K562 (cell line): ENCODE results near the gene FXYD1. TPM values are rescaled to one million over a fixed set of nuclear protein-coding genes. Genes with fewer than 3 reads are reported as not detected.

Experiments
- ATAC-seq: fragments of 200-7000 bp; cut with Tn5 transposase; 3 replicates; pipeline ENCODE4 v1.9.1; 2020; ENCODE audit warnings: moderate library complexity
- BruUV-seq: library from RNA; stranded (reverse); fragments of 400-500 nt; replicated peaks from 2 replicates; lab custom pipeline; 2021; lab: Mats Ljungman, UMichigan
- CTCF ChIA-PET: fragments of 300-600 bp; formaldehyde crosslinking; extraction: SDS; loops from one replicate; lab custom pipeline; 2021; ENCODE audit warnings: low intra/inter-chr PET ratio; lab: Yijun Ruan, JAX
- POLR2A ChIA-PET: fragments of 300-600, 350-650 bp; sonication (Branson Sonifier 250); formaldehyde crosslinking; extraction: SDS; loops from one replicate; lab custom pipeline; 2021; ENCODE audit warnings: antibody characterized with exemption, inconsistent platforms; lab: Yijun Ruan, JAX
- DNase-seq, 4 experiments: peaks; one replicate each; pipeline versions ENCODE4 v3.0.0 to v3.0.0-alpha.2; 2011 to 2018; ENCODE audit warnings: low spot score in 3 of 4, mixed read lengths in 3 of 4; ENCODE audit errors: extremely low read depth in 1 of 4
- FAIRE-seq: peaks from 2 replicates; lab custom pipeline; 2011; peaks lifted over from hg19 to GRCh38; lab: Jason Lieb, UNC
- H2AFZ ChIP-seq: 2 replicates; pipeline ENCODE4 v1.6.0; 2011; ENCODE audit warnings: low read depth, low read length, control low read depth, inconsistent platforms
- H3K27ac ChIP-seq: fragments of 200-600 bp; 3 replicates; pipeline ENCODE4 v1.8.0; 2011; ENCODE audit warnings: low read depth, mild to moderate bottlenecking, control low read depth, inconsistent platforms, low read length, moderate library complexity, mixed read lengths; ENCODE audit errors: extremely low read depth
- H3K27me3 ChIP-seq, 2 experiments: fragments of 300-600 bp in 1 of 2; 2 replicates in 1 of 2; 3 replicates in 1 of 2; pipeline versions ENCODE4 v1.6.0 to v1.8.0; 2011; ENCODE audit warnings: inconsistent platforms in 2 of 2, low read length in 2 of 2, mild to moderate bottlenecking in 1 of 2, mixed read lengths in 1 of 2, moderate library complexity in 1 of 2; ENCODE audit not compliant: control insufficient read depth in 2 of 2, insufficient read depth in 2 of 2
- H3K36me3 ChIP-seq: fragments of 300-600 bp; 3 replicates; pipeline ENCODE4 v1.8.0; 2011; ENCODE audit warnings: mild to moderate bottlenecking, low read length, inconsistent platforms; ENCODE audit not compliant: control insufficient read depth, insufficient read depth
- H3K4me1 ChIP-seq, 2 experiments: fragments of 200-600 bp in 1 of 2; replicated peaks in 1 of 2; 2 replicates in 1 of 2; 3 replicates in 1 of 2; pipeline versions ENCODE4 v1.5.1 to v1.8.0; 2011; ENCODE audit warnings: inconsistent platforms in 2 of 2, low read length in 2 of 2, mild to moderate bottlenecking in 1 of 2, mixed read lengths in 1 of 2, moderate library complexity in 1 of 2; ENCODE audit not compliant: control insufficient read depth in 2 of 2, insufficient read depth in 2 of 2
- H3K4me2 ChIP-seq: 2 replicates; pipeline ENCODE4 v1.6.1; 2011; ENCODE audit warnings: low read length, control low read depth, inconsistent platforms, mixed read lengths; ENCODE audit not compliant: insufficient read depth
- H3K4me3 ChIP-seq: fragments of 200-600 bp; sonication (generic), shearing (Covaris generic); 2 replicates; pipeline ENCODE4 v1.5.1; 2016; ENCODE audit warnings: control low read depth, inconsistent platforms
- H3K79me2 ChIP-seq: fragments of 200-600 bp; 3 replicates; pipeline ENCODE4 v1.8.0; 2011; ENCODE audit warnings: low read length, inconsistent platforms; ENCODE audit not compliant: control insufficient read depth, insufficient read depth
- H3K9ac ChIP-seq, 2 experiments: 2 replicates each; pipeline versions ENCODE4 v1.6.0 to v1.6.1; 2011; ENCODE audit warnings: low read depth in 2 of 2, low read length in 2 of 2, control low read depth in 1 of 2, inconsistent platforms in 1 of 2, mild to moderate bottlenecking in 1 of 2, mixed read lengths in 1 of 2; ENCODE audit not compliant: insufficient read depth in 1 of 2
- H3K9me1 ChIP-seq: one replicate; pipeline ENCODE4 v1.6.0; 2011; ENCODE audit warnings: inconsistent platforms, mild to moderate bottlenecking, low read length, moderate library complexity; ENCODE audit not compliant: control insufficient read depth, insufficient read depth
- H3K9me3 ChIP-seq: replicated peaks from 2 replicates; pipeline ENCODE4 v1.5.1; 2011; ENCODE audit warnings: low read depth, low read length, inconsistent platforms; ENCODE audit not compliant: control insufficient read depth, insufficient read depth
- H4K20me1 ChIP-seq: replicated peaks from 2 replicates; pipeline ENCODE4 v1.6.1; 2011; ENCODE audit warnings: low read length, inconsistent platforms, mixed read lengths; ENCODE audit not compliant: control insufficient read depth, insufficient read depth
- MAFK ChIP-seq: IDR thresholded peaks from 2 replicates; pipeline ENCODE4 v1.6.1; 2011; ENCODE audit warnings: low read length, improper control_type of control experiment
- SIX5 ChIP-seq, 2 experiments: IDR thresholded peaks; 2 replicates each; pipeline ENCODE4 v1.6.1; 2011; ENCODE audit warnings: low read length in 2 of 2, borderline replicate concordance in 1 of 2, low read depth in 1 of 2, mild to moderate bottlenecking in 1 of 2, moderate library complexity in 1 of 2; ENCODE audit not compliant: insufficient read depth in 1 of 2
- WGBS: fragments of 100-300 bp; shearing (Covaris generic); methylation state at CpG from one replicate; pipeline ENCODE4 v1.1.6; 2016; ENCODE audit warnings: low coverage, mixed read lengths; ENCODE audit not compliant: insufficient coverage; ENCODE audit errors: missing lambda C conversion rate; 5-methylcytosine and 5-hydroxymethylcytosine counted together
- in situ Hi-C: fragments of 300-500 bp; cut with MboI; formaldehyde crosslinking; loops from 4 replicates; pipeline ENCODE4 v1.15.0; 2018; ENCODE audit warnings: inconsistent platforms, mixed read lengths
- intact Hi-C: fragments of 100-400 bp; cut with micrococcal nuclease; formaldehyde crosslinking; loops from 2 replicates; pipeline ENCODE4 v1.14.2; 2022
- polyA plus RNA-seq, 8 experiments: library from polyadenylated mRNA; depleted of rRNA in 4 of 8; stranded (reverse) in 5 of 8; unstranded in 3 of 8; fragments of >200 nt; fragmentation: Nextera tagmentation in 2 of 8; fragmentation: Illumina TruSeq in 1 of 8; extraction: Ambion mirVana in 2 of 8; extraction: Trizol in 1 of 8; gene quantifications; 2 replicates each; pipeline versions ENCODE4 v1.2.1 to v1.2.3, GENCODE V29; 2011 to 2014; ENCODE audit warnings: inconsistent platforms in 1 of 8, missing spikeins in 1 of 8
- total RNA-seq, 7 experiments: library from RNA; depleted of rRNA in 6 of 7; stranded (reverse); fragments of >200 nt in 6 of 7; fragmentation: Illumina TruSeq in 2 of 7; extraction: Trizol in 2 of 7; gene quantifications; 2 replicates each; pipeline versions ENCODE4 v1.2.1 to v1.2.3, GENCODE V29; 2011 to 2021; ENCODE audit warnings: low replicate concordance in 1 of 7
- TF ChIP-seq, protein P1 (sequence below): sonication (generic); formaldehyde crosslinking; IDR thresholded peaks from 2 replicates; pipeline ENCODE4 v1.8.0; 2022; ENCODE audit warnings: mild to moderate bottlenecking, missing genetic modification reagents
- TF ChIP-seq, protein P2 (sequence below): fragments of 200-800 bp; sonication (Bioruptor generic); IDR thresholded peaks from 2 replicates; pipeline ENCODE4 v1.6.1; 2016; ENCODE audit warnings: missing genetic modification characterization, missing compliant biosample characterization
- TF ChIP-seq, protein P3 (sequence below): fragments of 200-800 bp; sonication (Bioruptor generic); IDR thresholded peaks from 2 replicates; pipeline ENCODE4 v1.6.1; 2017; ENCODE audit warnings: missing genetic modification characterization, missing compliant biosample characterization

FXYD1 gene
- total and polyA plus RNA-seq, 9 of the 15 experiments (the other 6 are each of a cell fraction or from before 2014, with no cell fraction given), result 0.40 to 3.2 (median 1.8) TPM; not detected in 3

DNA sequence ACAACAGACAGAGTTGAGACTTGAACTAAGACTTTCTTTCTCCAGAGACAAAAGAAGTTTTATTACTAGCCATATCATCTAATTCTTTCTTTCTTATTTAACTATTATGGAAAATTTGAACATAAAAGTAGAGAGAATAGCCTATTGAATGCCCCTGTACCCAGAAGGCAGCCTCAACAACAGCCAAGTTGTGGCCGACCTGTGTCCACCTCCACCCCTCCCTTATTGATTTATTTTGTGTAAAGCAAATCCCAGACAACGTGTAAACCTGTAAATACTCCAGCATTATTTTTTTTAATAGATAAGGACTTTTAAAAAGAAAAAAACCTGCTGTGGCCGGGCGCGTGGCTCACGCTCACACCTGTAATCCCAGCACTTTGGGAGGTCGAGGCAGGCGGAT is 49.1 kb upstream of the FXYD1 start:
- no peaks in the 10 kb centered on the region for H4K20me1 ChIP-seq
- ChIA-PET CTCF (interaction anchor here (1.0 to 1.1 kb wide), 2 partner anchors 23 to 45 kb away, joined by 3 to 5 read pairs; no protein-coding TSS in a partner anchor), POLR2A (interaction anchor here (0.6 kb wide), 1 partner anchor 440 kb away, joined by 3 read pairs; no protein-coding TSS in a partner anchor)
- ATAC-seq (no peak), DNase-seq (no peak), FAIRE-seq (no peak)
- intact Hi-C loops, result no loop called here
- 50% methylated on average over 8 of the region's 8 CpGs for WGBS
- no peaks in the 10 kb centered on the region for H3K79me2 ChIP-seq
- no peaks in the 10 kb centered on the region for H3K9me1 ChIP-seq
- no peak for TF ChIP-seq MAFK
- TF ChIP-seq, protein P1, sequence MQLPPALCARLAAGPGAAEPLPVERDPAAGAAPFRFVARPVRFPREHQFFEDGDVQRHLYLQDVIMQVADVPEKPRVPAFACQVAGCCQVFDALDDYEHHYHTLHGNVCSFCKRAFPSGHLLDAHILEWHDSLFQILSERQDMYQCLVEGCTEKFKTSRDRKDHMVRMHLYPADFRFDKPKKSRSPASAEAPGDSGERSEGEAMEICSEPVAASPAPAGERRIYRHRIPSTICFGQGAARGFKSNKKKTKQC (CRISPR knock-in tag), result no peak
- TF ChIP-seq SIX5 (IDR thresholded peaks at IDR 0.05; ENCODE audit: borderline replicate concordance in 1 of 2, insufficient read depth in 1 of 2, low read depth in 1 of 2, low read length in 2 of 2), result no peak
- TF ChIP-seq, protein P2, sequence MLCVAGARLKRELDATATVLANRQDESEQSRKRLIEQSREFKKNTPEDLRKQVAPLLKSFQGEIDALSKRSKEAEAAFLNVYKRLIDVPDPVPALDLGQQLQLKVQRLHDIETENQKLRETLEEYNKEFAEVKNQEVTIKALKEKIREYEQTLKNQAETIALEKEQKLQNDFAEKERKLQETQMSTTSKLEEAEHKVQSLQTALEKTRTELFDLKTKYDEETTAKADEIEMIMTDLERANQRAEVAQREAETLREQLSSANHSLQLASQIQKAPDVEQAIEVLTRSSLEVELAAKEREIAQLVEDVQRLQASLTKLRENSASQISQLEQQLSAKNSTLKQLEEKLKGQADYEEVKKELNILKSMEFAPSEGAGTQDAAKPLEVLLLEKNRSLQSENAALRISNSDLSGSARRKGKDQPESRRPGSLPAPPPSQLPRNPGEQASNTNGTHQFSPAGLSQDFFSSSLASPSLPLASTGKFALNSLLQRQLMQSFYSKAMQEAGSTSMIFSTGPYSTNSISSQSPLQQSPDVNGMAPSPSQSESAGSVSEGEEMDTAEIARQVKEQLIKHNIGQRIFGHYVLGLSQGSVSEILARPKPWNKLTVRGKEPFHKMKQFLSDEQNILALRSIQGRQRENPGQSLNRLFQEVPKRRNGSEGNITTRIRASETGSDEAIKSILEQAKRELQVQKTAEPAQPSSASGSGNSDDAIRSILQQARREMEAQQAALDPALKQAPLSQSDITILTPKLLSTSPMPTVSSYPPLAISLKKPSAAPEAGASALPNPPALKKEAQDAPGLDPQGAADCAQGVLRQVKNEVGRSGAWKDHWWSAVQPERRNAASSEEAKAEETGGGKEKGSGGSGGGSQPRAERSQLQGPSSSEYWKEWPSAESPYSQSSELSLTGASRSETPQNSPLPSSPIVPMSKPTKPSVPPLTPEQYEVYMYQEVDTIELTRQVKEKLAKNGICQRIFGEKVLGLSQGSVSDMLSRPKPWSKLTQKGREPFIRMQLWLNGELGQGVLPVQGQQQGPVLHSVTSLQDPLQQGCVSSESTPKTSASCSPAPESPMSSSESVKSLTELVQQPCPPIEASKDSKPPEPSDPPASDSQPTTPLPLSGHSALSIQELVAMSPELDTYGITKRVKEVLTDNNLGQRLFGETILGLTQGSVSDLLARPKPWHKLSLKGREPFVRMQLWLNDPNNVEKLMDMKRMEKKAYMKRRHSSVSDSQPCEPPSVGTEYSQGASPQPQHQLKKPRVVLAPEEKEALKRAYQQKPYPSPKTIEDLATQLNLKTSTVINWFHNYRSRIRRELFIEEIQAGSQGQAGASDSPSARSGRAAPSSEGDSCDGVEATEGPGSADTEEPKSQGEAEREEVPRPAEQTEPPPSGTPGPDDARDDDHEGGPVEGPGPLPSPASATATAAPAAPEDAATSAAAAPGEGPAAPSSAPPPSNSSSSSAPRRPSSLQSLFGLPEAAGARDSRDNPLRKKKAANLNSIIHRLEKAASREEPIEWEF (CRISPR knock-in tag), result no peak
- TF ChIP-seq, protein P3, sequence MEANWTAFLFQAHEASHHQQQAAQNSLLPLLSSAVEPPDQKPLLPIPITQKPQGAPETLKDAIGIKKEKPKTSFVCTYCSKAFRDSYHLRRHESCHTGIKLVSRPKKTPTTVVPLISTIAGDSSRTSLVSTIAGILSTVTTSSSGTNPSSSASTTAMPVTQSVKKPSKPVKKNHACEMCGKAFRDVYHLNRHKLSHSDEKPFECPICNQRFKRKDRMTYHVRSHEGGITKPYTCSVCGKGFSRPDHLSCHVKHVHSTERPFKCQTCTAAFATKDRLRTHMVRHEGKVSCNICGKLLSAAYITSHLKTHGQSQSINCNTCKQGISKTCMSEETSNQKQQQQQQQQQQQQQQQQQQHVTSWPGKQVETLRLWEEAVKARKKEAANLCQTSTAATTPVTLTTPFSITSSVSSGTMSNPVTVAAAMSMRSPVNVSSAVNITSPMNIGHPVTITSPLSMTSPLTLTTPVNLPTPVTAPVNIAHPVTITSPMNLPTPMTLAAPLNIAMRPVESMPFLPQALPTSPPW (CRISPR knock-in tag), result no peak
- no peak overlapping the region for H3K27ac ChIP-seq
- peaks cover 10 to 38% of the 10 kb centered on the region in 2 experiments; a peak in 4 of 5 replicates for H3K4me1 ChIP-seq
- BruUV-seq, result no TSS peak
- H3K9me3 ChIP-seq, result no peaks in the 10 kb centered on the region
- H3K9ac ChIP-seq, result no peak overlapping the region
- no peak overlapping the region for H3K4me3 ChIP-seq
- H3K4me2 ChIP-seq, result no peak overlapping the region
- H3K27me3 ChIP-seq, result peaks cover 0 to 4% of the 10 kb centered on the region in 2 experiments; a peak in 1 of 5 replicates
- H2AFZ ChIP-seq, result no peak overlapping the region
- no peaks in the 10 kb centered on the region for H3K36me3 ChIP-seq
- in situ Hi-C loops, result no loop called here
